Erythroblast (primary cell): Measurements from ENCODE around the gene NF1.
"Not testable (repeated sequence)": the region's sequence is repeated elsewhere in the genome, so short reads cannot be mapped to it uniquely, and the experiment has no call there.

Experiments
- DNase-seq, 2 experiments: peaks; one replicate each; lab custom pipeline; 2025; lab: John Stamatoyannopoulos, UW
- GATA1 ChIP-seq: IDR thresholded peaks from 2 replicates; pipeline ENCODE4 v1.6.1; 2011; ENCODE audit warnings: low read depth, mild to moderate bottlenecking, control low read depth, low read length, moderate library complexity
- POLR2A ChIP-seq: IDR thresholded peaks from 2 replicates; pipeline ENCODE4 v1.6.1; 2011; ENCODE audit warnings: mild to moderate bottlenecking, low read length

NF1 gene

GRCh38 chr17:31067691-31068184, 27.0 kb upstream of the NF1 start:
- TF ChIP-seq POLR2A (no peak), GATA1 (no peak)
- no peak for DNase-seq

GRCh38 chr17:31068291-31068690, 26.5 kb upstream of the NF1 start:
- peak; percentile 43 to 65 for DNase-seq

GRCh38 chr17:31072186-31072585, 22.6 kb upstream of the NF1 start:
- no peak for TF ChIP-seq GATA1
- no peak for TF ChIP-seq POLR2A
- no peak for DNase-seq

More at GRCh38 chr17:31068291-31068690, 26.5 kb upstream of the NF1 start:
- TF ChIP-seq GATA1 (no peak), POLR2A (no peak)

GRCh38 chr17:31073411-31073810, 21.4 kb upstream of the NF1 start:
- TF ChIP-seq POLR2A (no peak), GATA1 (no peak)
- no peak for DNase-seq

GRCh38 chr17:31074772-31075555, 19.8 kb upstream of the NF1 start:
- TF ChIP-seq GATA1: no peak
- TF ChIP-seq POLR2A: no peak
- no peak for DNase-seq

GRCh38 chr17:31078290-31078689, 16.5 kb upstream of the NF1 start:
- no peak for TF ChIP-seq GATA1
- no peak for TF ChIP-seq POLR2A
- peak in 1 of 2 experiments; percentile 45 for DNase-seq

- DNase-seq: no peak
- TF ChIP-seq POLR2A (no peak), GATA1 (no peak)
These were observed 15.0 kb upstream of the NF1 start for GRCh38 chr17:31079731-31080130.

- DNase-seq: peak in 1 of 2 experiments; percentile 7
- no peak for TF ChIP-seq GATA1
- no peak for TF ChIP-seq POLR2A
These were observed 9.2 kb upstream of the NF1 start for GRCh38 chr17:31085563-31085962.

GRCh38 chr17:31089471-31089870, 5.3 kb upstream of the NF1 start:
- TF ChIP-seq POLR2A (no peak), GATA1 (no peak)
- DNase-seq: no peak

- not testable (repeated sequence) for DNase-seq
These were observed 4.1 kb upstream of the NF1 start for GRCh38 chr17:31090650-31091049.

GRCh38 chr17:31092475-31093064, 2.2 kb upstream of the NF1 start:
- TF ChIP-seq GATA1: no peak
- no peak for TF ChIP-seq POLR2A
- DNase-seq: no peak

GRCh38 chr17:31093866-31094599, 744 bp upstream of the NF1 start:
- peak in 1 of 2 experiments; percentile 36 for DNase-seq
- TF ChIP-seq GATA1 (no peak), POLR2A (no peak)

GRCh38 chr17:31095236-31096105, 694 bp downstream of the NF1 start:
- peak; percentile 50 to 68 for DNase-seq
- no peak for TF ChIP-seq GATA1
- TF ChIP-seq POLR2A: peak; percentile 18
